Measurements from ENCODE around the gene SMOC2.

DNA sequence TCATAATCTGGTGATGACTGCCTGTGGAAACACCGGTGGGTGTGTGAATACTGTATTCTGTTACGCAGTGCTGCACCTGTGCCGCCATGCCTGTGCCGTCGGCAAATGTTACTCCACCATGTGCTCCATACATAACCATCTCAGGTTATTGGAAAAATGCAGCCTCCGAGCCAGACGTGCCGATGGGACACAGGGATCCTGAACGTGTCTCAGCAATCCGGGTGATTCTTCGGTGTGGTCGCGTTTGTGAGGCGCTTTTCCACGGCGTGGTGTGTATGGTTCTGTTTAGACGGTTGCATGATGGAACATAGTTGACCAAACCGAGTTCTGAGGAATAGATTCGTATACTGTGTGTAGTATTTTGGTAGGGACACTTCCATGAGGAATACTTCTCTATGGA, 130.3 kb downstream of the SMOC2 start:
- TF ChIP-seq, protein P1, sequence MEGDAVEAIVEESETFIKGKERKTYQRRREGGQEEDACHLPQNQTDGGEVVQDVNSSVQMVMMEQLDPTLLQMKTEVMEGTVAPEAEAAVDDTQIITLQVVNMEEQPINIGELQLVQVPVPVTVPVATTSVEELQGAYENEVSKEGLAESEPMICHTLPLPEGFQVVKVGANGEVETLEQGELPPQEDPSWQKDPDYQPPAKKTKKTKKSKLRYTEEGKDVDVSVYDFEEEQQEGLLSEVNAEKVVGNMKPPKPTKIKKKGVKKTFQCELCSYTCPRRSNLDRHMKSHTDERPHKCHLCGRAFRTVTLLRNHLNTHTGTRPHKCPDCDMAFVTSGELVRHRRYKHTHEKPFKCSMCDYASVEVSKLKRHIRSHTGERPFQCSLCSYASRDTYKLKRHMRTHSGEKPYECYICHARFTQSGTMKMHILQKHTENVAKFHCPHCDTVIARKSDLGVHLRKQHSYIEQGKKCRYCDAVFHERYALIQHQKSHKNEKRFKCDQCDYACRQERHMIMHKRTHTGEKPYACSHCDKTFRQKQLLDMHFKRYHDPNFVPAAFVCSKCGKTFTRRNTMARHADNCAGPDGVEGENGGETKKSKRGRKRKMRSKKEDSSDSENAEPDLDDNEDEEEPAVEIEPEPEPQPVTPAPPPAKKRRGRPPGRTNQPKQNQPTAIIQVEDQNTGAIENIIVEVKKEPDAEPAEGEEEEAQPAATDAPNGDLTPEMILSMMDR (IDR thresholded peaks at IDR 0.05; ENCODE audit: poor library complexity, severe bottlenecking): no peak
- TF ChIP-seq, protein P2, sequence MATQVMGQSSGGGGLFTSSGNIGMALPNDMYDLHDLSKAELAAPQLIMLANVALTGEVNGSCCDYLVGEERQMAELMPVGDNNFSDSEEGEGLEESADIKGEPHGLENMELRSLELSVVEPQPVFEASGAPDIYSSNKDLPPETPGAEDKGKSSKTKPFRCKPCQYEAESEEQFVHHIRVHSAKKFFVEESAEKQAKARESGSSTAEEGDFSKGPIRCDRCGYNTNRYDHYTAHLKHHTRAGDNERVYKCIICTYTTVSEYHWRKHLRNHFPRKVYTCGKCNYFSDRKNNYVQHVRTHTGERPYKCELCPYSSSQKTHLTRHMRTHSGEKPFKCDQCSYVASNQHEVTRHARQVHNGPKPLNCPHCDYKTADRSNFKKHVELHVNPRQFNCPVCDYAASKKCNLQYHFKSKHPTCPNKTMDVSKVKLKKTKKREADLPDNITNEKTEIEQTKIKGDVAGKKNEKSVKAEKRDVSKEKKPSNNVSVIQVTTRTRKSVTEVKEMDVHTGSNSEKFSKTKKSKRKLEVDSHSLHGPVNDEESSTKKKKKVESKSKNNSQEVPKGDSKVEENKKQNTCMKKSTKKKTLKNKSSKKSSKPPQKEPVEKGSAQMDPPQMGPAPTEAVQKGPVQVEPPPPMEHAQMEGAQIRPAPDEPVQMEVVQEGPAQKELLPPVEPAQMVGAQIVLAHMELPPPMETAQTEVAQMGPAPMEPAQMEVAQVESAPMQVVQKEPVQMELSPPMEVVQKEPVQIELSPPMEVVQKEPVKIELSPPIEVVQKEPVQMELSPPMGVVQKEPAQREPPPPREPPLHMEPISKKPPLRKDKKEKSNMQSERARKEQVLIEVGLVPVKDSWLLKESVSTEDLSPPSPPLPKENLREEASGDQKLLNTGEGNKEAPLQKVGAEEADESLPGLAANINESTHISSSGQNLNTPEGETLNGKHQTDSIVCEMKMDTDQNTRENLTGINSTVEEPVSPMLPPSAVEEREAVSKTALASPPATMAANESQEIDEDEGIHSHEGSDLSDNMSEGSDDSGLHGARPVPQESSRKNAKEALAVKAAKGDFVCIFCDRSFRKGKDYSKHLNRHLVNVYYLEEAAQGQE (IDR thresholded peaks at IDR 0.05; ENCODE audit: borderline replicate concordance): no peak
- no peak for TF ChIP-seq RAD21 (conservative IDR thresholded peaks at IDR 0.05)
- TF ChIP-seq EZH2 (IDR thresholded peaks at IDR 0.05; ENCODE audit: borderline replicate concordance, insufficient read depth, low read length, poor library complexity, severe bottlenecking): no peak
